Neural cell (in vitro differentiated cells): ENCODE data around the gene IGSF11. TPM values are rescaled to one million over a fixed set of nuclear protein-coding genes. Genes with fewer than 3 reads are reported as not detected.

Source experiments
- H2AFZ ChIP-seq: fragments of 200-600, 300-800 bp; sonication (generic), shearing (Covaris generic); 2 replicates; pipeline ENCODE4 v1.6.0; 2014; ENCODE audit warnings: low read depth, mild to moderate bottlenecking, antibody characterized with exemption, low read length, moderate library complexity
- H3F3A ChIP-seq: fragments of 200-600 bp; shearing (Covaris generic); 2 replicates; pipeline ENCODE4 v1.6.1; 2016; ENCODE audit warnings: mild to moderate bottlenecking, moderate library complexity, mixed read lengths, antibody characterized with exemption, low read length; ENCODE audit not compliant: insufficient read depth, poor library complexity, severe bottlenecking
- H3K27ac ChIP-seq: fragments of 200-600, 300-800 bp; sonication (generic), shearing (Covaris generic); 2 replicates; pipeline ENCODE4 v1.5.1; 2014; ENCODE audit warnings: mild to moderate bottlenecking, low read length, moderate library complexity
- H3K27me3 ChIP-seq: fragments of 300-800, 200-600 bp; sonication (generic), shearing (Covaris generic); 2 replicates; pipeline ENCODE4 v1.6.0; 2014; ENCODE audit warnings: mild to moderate bottlenecking, low read depth, low read length, moderate library complexity; ENCODE audit not compliant: insufficient read depth
- H3K36me3 ChIP-seq: fragments of 300-800, 200-600 bp; sonication (generic), shearing (Covaris generic); 2 replicates; pipeline ENCODE4 v1.5.1; 2014; ENCODE audit warnings: mild to moderate bottlenecking, antibody characterized with exemption, low read length, moderate library complexity; ENCODE audit not compliant: insufficient read depth
- H3K4me2 ChIP-seq: fragments of 300-800, 200-600 bp; sonication (generic), shearing (Covaris generic); 2 replicates; pipeline ENCODE4 v1.6.0; 2014; ENCODE audit warnings: mild to moderate bottlenecking, low read length
- H3K4me3 ChIP-seq: fragments of 300-800, 200-600 bp; sonication (generic), shearing (Covaris generic); 2 replicates; pipeline ENCODE4 v1.5.1; 2014; ENCODE audit warnings: mild to moderate bottlenecking, low read length, moderate library complexity
- H3K79me2 ChIP-seq: fragments of 200-600 bp; shearing (Covaris generic); replicated peaks from 2 replicates; pipeline ENCODE4 v1.6.0; 2014; ENCODE audit warnings: mild to moderate bottlenecking, low read length, moderate library complexity; ENCODE audit not compliant: insufficient read depth
- H3K9ac ChIP-seq: fragments of 300-800, 200-600 bp; sonication (generic), shearing (Covaris generic); 2 replicates; pipeline ENCODE4 v1.6.1; 2016; ENCODE audit warnings: mild to moderate bottlenecking, low read length, mixed read lengths
- H3K9me2 ChIP-seq: fragments of 200-600 bp; shearing (Covaris generic); 2 replicates; pipeline ENCODE4 v1.6.1; 2016; ENCODE audit warnings: mild to moderate bottlenecking, low read length, mixed read lengths; ENCODE audit not compliant: insufficient read depth
- H3K9me3 ChIP-seq: fragments of 200-600, 300-800 bp; sonication (generic), shearing (Covaris generic); 2 replicates; pipeline ENCODE4 v1.6.1; 2016; ENCODE audit warnings: mild to moderate bottlenecking, mixed run types, low read length, moderate library complexity, mixed read lengths
- H4K20me1 ChIP-seq: fragments of 200-600 bp; shearing (Covaris generic); 2 replicates; pipeline ENCODE4 v1.6.1; 2016; ENCODE audit warnings: mild to moderate bottlenecking, mixed run types; ENCODE audit not compliant: insufficient read depth
- CTCF ChIP-seq: fragments of 450-650 bp; IDR thresholded peaks from 2 replicates; pipeline ENCODE4 v1.5.1; 2014; ENCODE audit warnings: antibody characterized with exemption, mild to moderate bottlenecking, moderate library complexity; ENCODE audit not compliant: poor library complexity, severe bottlenecking
- EP300 ChIP-seq: fragments of 450-650 bp; conservative IDR thresholded peaks from 2 replicates; pipeline ENCODE4 v1.6.1; 2014; ENCODE audit warnings: antibody characterized with exemption, mild to moderate bottlenecking, moderate library complexity; ENCODE audit not compliant: poor library complexity, severe bottlenecking
- EZH2 ChIP-seq: fragments of 200-600, 300-800 bp; shearing (Covaris generic), sonication (generic); IDR thresholded peaks from 2 replicates; pipeline ENCODE4 v1.6.1; 2014; ENCODE audit warnings: antibody characterized with exemption, low read length, borderline replicate concordance, mild to moderate bottlenecking; ENCODE audit not compliant: insufficient read depth, poor library complexity, severe bottlenecking
- MXI1 ChIP-seq: fragments of 450-650 bp; conservative IDR thresholded peaks from 2 replicates; pipeline ENCODE4 v1.6.1; 2014; ENCODE audit warnings: antibody characterized with exemption, mild to moderate bottlenecking; ENCODE audit not compliant: poor library complexity, severe bottlenecking
- RAD21 ChIP-seq: fragments of 450-650 bp; conservative IDR thresholded peaks from 2 replicates; pipeline ENCODE4 v1.6.1; 2014; ENCODE audit warnings: antibody characterized with exemption, mild to moderate bottlenecking, moderate library complexity
- REST ChIP-seq: IDR thresholded peaks from 2 replicates; pipeline ENCODE4 v1.6.1; 2012; ENCODE audit warnings: borderline replicate concordance
- SMC3 ChIP-seq: fragments of 450-650 bp; conservative IDR thresholded peaks from 2 replicates; pipeline ENCODE4 v1.6.1; 2014; ENCODE audit warnings: antibody characterized with exemption, mild to moderate bottlenecking, moderate library complexity; ENCODE audit not compliant: poor library complexity
- TAF1 ChIP-seq: IDR thresholded peaks from 2 replicates; pipeline ENCODE4 v1.6.1; 2012; ENCODE audit warnings: low read depth
- polyA plus RNA-seq: library from polyadenylated mRNA; depleted of rRNA; stranded (reverse); fragments of >200 nt; gene quantifications from 2 replicates; pipeline ENCODE4 v1.2.3, GENCODE V29; 2014

Gene IGSF11
- polyA plus RNA-seq, 1 donor from 2014 or later: 1.2 TPM

- Histone ChIP-seq H3K36me3 (no peaks in the 10 kb centered on the region), H3K9me2 (no peaks in the 10 kb centered on the region), H3F3A (no peaks in the 10 kb centered on the region), H3K79me2 (no peaks in the 10 kb centered on the region), H3K9me3 (peaks cover 5% of the 10 kb centered on the region), H3K27ac (no peak overlapping the region), H3K9ac (no peak overlapping the region), H3K4me3 (no peak overlapping the region), H3K27me3 (no peaks in the 10 kb centered on the region), H3K4me2 (no peak overlapping the region), H4K20me1 (no peaks in the 10 kb centered on the region), H2AFZ (no peak overlapping the region)
- TF ChIP-seq EP300 (no peak), REST (no peak), RAD21 (no peak), EZH2 (no peak), TAF1 (no peak), SMC3 (no peak), MXI1 (no peak)
These were observed 83.6 kb downstream of the IGSF11 start for GRCh38 chr3:118951089-118951488.

- Histone ChIP-seq H4K20me1 (no peaks in the 10 kb centered on the region), H3K79me2 (no peaks in the 10 kb centered on the region), H3K27me3 (no peaks in the 10 kb centered on the region), H3K27ac (no peak overlapping the region), H3K4me3 (no peak overlapping the region), H3K9me3 (peaks cover 3% of the 10 kb centered on the region), H3K9ac (no peak overlapping the region), H2AFZ (no peak overlapping the region), H3K36me3 (no peaks in the 10 kb centered on the region), H3K9me2 (no peaks in the 10 kb centered on the region), H3F3A (no peaks in the 10 kb centered on the region), H3K4me2 (no peak overlapping the region)
- TF ChIP-seq REST (no peak), CTCF (no peak), TAF1 (no peak)
These were observed 85.4 kb downstream of the IGSF11 start for GRCh38 chr3:118949113-118949760.
